ENCODE data around the gene TRIM45. TPM values are rescaled to one million over a fixed set of nuclear protein-coding genes. Genes with fewer than 3 reads are reported as not detected.
"Not testable (repeated sequence)": the region's sequence is repeated elsewhere in the genome, so short reads cannot be mapped to it uniquely, and the experiment has no call there.

The TRIM45 gene
- total and polyA plus RNA-seq, 9 donors, result 2.9 to 7.7 (median 5.8) TPM

GRCh38 chr1:117105722-117106121 is 15.8 kb downstream of the TRIM45 start:
- H3K4me1 ChIP-seq (ENCODE audit: insufficient read depth), result no peaks in the 10 kb centered on the region
- H3K27ac ChIP-seq, result no peak overlapping the region
- DNase-seq, result no peak
- H3K9me3 ChIP-seq, result no peaks in the 10 kb centered on the region
- intact Hi-C loops (cut with DNase I), result no loop called here
- no peak for TF ChIP-seq POLR2A (IDR thresholded peaks at IDR 0.05)
- TF ChIP-seq EP300 (IDR thresholded peaks at IDR 0.05), result no peak
- no peak for TF ChIP-seq CTCF (IDR thresholded peaks at IDR 0.05)
- H3K4me3 ChIP-seq, result no peak overlapping the region
- no peaks in the 10 kb centered on the region for H3K27me3 ChIP-seq
- H3K36me3 ChIP-seq, result no peaks in the 10 kb centered on the region

GRCh38 chr1:117104986-117105385 is 16.6 kb downstream of the TRIM45 start:
- Histone ChIP-seq H3K9me3 (no peaks in the 10 kb centered on the region), H3K27ac (no peak overlapping the region), H3K27me3 (no peaks in the 10 kb centered on the region), H3K4me1 (ENCODE audit: insufficient read depth) (no peaks in the 10 kb centered on the region), H3K36me3 (no peaks in the 10 kb centered on the region), H3K4me3 (no peak overlapping the region)
- intact Hi-C loops (cut with DNase I), result no loop called here
- TF ChIP-seq EP300 (IDR thresholded peaks at IDR 0.05), result no peak
- no peak for TF ChIP-seq POLR2A (IDR thresholded peaks at IDR 0.05)
- TF ChIP-seq CTCF (IDR thresholded peaks at IDR 0.05), result no peak
- WGBS, 3 donors, result 22 to 49% (median 26%) methylated on average over 3 of the region's 3 CpGs
- no peak for DNase-seq

- H3K9me3 ChIP-seq; DNase-seq; H3K27me3 ChIP-seq; H3K36me3 ChIP-seq; intact Hi-C loops (cut with DNase I); H3K4me3 ChIP-seq; H3K4me1 ChIP-seq (ENCODE audit: insufficient read depth); H3K27ac ChIP-seq: not testable (repeated sequence)
- 96 to 100% (median 97%) methylated on average over 3 of the region's 3 CpGs for WGBS, 3 donors
Observed at GRCh38 chr1:117101858-117102257, 19.7 kb downstream of the TRIM45 start.

GRCh38 chr1:117101334-117101733 is 20.2 kb downstream of the TRIM45 start:
- 76 to 92% (median 89%) methylated on average over 1 of the region's 1 CpG for WGBS, 3 donors
- intact Hi-C loops (cut with DNase I), result no loop called here
- DNase-seq, result no peak
- Histone ChIP-seq H3K9me3 (no peaks in the 10 kb centered on the region), H3K27ac (no peak overlapping the region), H3K27me3 (no peaks in the 10 kb centered on the region), H3K36me3 (no peaks in the 10 kb centered on the region), H3K4me1 (ENCODE audit: insufficient read depth) (no peaks in the 10 kb centered on the region), H3K4me3 (no peak overlapping the region)
- TF ChIP-seq CTCF (IDR thresholded peaks at IDR 0.05) (no peak), POLR2A (IDR thresholded peaks at IDR 0.05) (no peak), EP300 (IDR thresholded peaks at IDR 0.05) (no peak)

- no peaks in the 10 kb centered on the region for H3K27me3 ChIP-seq
- intact Hi-C loops (cut with DNase I), result no loop called here
- H3K9me3 ChIP-seq, result no peaks in the 10 kb centered on the region
- no peak for DNase-seq
- whole genome bisulfite sequencing, 3 donors, result 73 to 82% (median 79%) methylated on average over 4 of the region's 4 CpGs
- H3K36me3 ChIP-seq, result no peaks in the 10 kb centered on the region
- H3K4me1 ChIP-seq (ENCODE audit: insufficient read depth), result no peaks in the 10 kb centered on the region
- TF ChIP-seq EP300 (IDR thresholded peaks at IDR 0.05) (no peak), POLR2A (IDR thresholded peaks at IDR 0.05) (no peak), CTCF (IDR thresholded peaks at IDR 0.05) (no peak)
- H3K27ac ChIP-seq, result no peak overlapping the region
- H3K4me3 ChIP-seq, result no peak overlapping the region
Observed at GRCh38 chr1:117098287-117098890, 23.2 kb downstream of the TRIM45 start.

Measured in ovary (tissue), 9 donors.